Astrocyte (in vitro differentiated cells and primary cell): ENCODE measurements around the gene TEX13D.

Experiments used
- EZH2 ChIP-seq: IDR thresholded peaks from 2 replicates; pipeline ENCODE4 v1.6.1; 2012; ENCODE audit warnings: mild to moderate bottlenecking, low read length, inconsistent platforms; ENCODE audit not compliant: insufficient read depth
- TF ChIP-seq, protein P1 (sequence below): IDR thresholded peaks from 2 replicates; pipeline ENCODE4 v1.5.1; 2011; ENCODE audit warnings: low read depth, mild to moderate bottlenecking, inconsistent platforms, low read length, moderate library complexity; ENCODE audit not compliant: insufficient read depth

GRCh38 chrX:124358800-124359383 is 26.4 kb downstream of the TEX13D start:
- TF ChIP-seq, protein P1, sequence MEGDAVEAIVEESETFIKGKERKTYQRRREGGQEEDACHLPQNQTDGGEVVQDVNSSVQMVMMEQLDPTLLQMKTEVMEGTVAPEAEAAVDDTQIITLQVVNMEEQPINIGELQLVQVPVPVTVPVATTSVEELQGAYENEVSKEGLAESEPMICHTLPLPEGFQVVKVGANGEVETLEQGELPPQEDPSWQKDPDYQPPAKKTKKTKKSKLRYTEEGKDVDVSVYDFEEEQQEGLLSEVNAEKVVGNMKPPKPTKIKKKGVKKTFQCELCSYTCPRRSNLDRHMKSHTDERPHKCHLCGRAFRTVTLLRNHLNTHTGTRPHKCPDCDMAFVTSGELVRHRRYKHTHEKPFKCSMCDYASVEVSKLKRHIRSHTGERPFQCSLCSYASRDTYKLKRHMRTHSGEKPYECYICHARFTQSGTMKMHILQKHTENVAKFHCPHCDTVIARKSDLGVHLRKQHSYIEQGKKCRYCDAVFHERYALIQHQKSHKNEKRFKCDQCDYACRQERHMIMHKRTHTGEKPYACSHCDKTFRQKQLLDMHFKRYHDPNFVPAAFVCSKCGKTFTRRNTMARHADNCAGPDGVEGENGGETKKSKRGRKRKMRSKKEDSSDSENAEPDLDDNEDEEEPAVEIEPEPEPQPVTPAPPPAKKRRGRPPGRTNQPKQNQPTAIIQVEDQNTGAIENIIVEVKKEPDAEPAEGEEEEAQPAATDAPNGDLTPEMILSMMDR: no peak
- no peak for TF ChIP-seq EZH2
